HEK293 (cell line): ENCODE results near the gene SLC30A1.
"Not testable (repeated sequence)": the region's sequence is repeated elsewhere in the genome, so short reads cannot be mapped to it uniquely, and the experiment has no call there.

Experiments
- CTCF ChIA-PET: fragments of 350-600 bp; formaldehyde crosslinking; extraction: SDS; loops from one replicate; lab custom pipeline; 2021; ENCODE audit warnings: antibody characterized with exemption; lab: Yijun Ruan, JAX
- POLR2A ChIA-PET: fragments of 300-600 bp; formaldehyde crosslinking; extraction: SDS; loops from one replicate; lab custom pipeline; 2020; ENCODE audit warnings: antibody characterized with exemption, inconsistent platforms; lab: Yijun Ruan, JAX
- H3K27ac ChIP-seq: fragments of 200-500 bp; sonication (Bioruptor generic); 2 replicates; pipeline ENCODE4 v1.5.1; 2014; ENCODE audit warnings: low read depth, low read length, control low read depth, inconsistent platforms; ENCODE audit errors: extremely low read depth
- H3K36me3 ChIP-seq, 2 experiments: fragments of 200-500 bp in 1 of 2; sonication (Bioruptor generic) in 1 of 2; 1 replicate in 1 of 2; 2 replicates in 1 of 2; pipeline ENCODE4 v1.5.1; 2014 to 2017; ENCODE audit warnings: inconsistent platforms in 2 of 2, low read length in 2 of 2; ENCODE audit not compliant: control insufficient read depth in 2 of 2, insufficient read depth in 1 of 2
- H3K4me1 ChIP-seq: fragments of 200-500 bp; sonication (Bioruptor generic); 2 replicates; pipeline ENCODE4 v1.5.1; 2014; ENCODE audit warnings: mild to moderate bottlenecking, low read length, inconsistent platforms; ENCODE audit not compliant: control insufficient read depth, insufficient read depth
- H3K4me3 ChIP-seq: 2 replicates; pipeline ENCODE4 v1.5.1; 2011; ENCODE audit warnings: low read depth, mild to moderate bottlenecking, control low read depth, low read length, moderate library complexity
- H3K9me3 ChIP-seq: fragments of 200-500 bp; sonication (Bioruptor generic); 2 replicates; pipeline ENCODE4 v1.5.1; 2014; ENCODE audit warnings: low read depth, low read length, inconsistent platforms; ENCODE audit not compliant: control insufficient read depth, insufficient read depth
- GLIS2 ChIP-seq: fragments of 450-650 bp; formaldehyde crosslinking; IDR thresholded peaks from 2 replicates; pipeline ENCODE4 v1.5.1; 2016; ENCODE audit warnings: missing biosample characterization, missing genetic modification characterization
- MZF1 ChIP-seq: fragments of 450-650 bp; formaldehyde crosslinking; IDR thresholded peaks from 2 replicates; pipeline ENCODE4 v1.5.1; 2017; ENCODE audit warnings: missing biosample characterization, missing genetic modification characterization, borderline replicate concordance
- SETDB1 ChIP-seq: IDR thresholded peaks from one replicate; pipeline ENCODE4 v1.6.1; 2017; ENCODE audit warnings: mild to moderate bottlenecking, low read length, moderate library complexity, mixed read lengths; ENCODE audit not compliant: insufficient read length
- ZNF341 ChIP-seq: fragments of 450-650 bp; formaldehyde crosslinking; IDR thresholded peaks from 2 replicates; pipeline ENCODE4; 2016; ENCODE audit warnings: low read depth, missing biosample characterization, missing genetic modification characterization
- ZNF521 ChIP-seq: fragments of 450-650 bp; formaldehyde crosslinking; IDR thresholded peaks from 2 replicates; pipeline ENCODE4 v1.5.1; 2017; ENCODE audit warnings: missing biosample characterization, mild to moderate bottlenecking, missing genetic modification characterization
- ZNF701 ChIP-seq: fragments of 450-650 bp; formaldehyde crosslinking; IDR thresholded peaks from 2 replicates; pipeline ENCODE4 v1.5.1; 2016; ENCODE audit warnings: missing biosample characterization, missing genetic modification characterization
- ZSCAN16 ChIP-seq: fragments of 450-650 bp; formaldehyde crosslinking; IDR thresholded peaks from 2 replicates; pipeline ENCODE4 v1.5.1; 2016; ENCODE audit warnings: missing biosample characterization, missing genetic modification characterization
- TF ChIP-seq, protein P1 (sequence below): fragments of 450-650 bp; formaldehyde crosslinking; IDR thresholded peaks from 2 replicates; pipeline ENCODE4 v1.5.1; 2016; ENCODE audit warnings: missing biosample characterization, missing genetic modification characterization
- TF ChIP-seq, protein P2 (sequence below): fragments of 450-650 bp; formaldehyde crosslinking; IDR thresholded peaks from 2 replicates; pipeline ENCODE4 v1.5.1; 2016; ENCODE audit warnings: missing biosample characterization, missing genetic modification characterization, borderline replicate concordance
- TF ChIP-seq, protein P3 (sequence below): fragments of 450-650 bp; formaldehyde crosslinking; IDR thresholded peaks from 2 replicates; pipeline ENCODE4 v1.5.1; 2016; ENCODE audit warnings: missing biosample characterization, missing genetic modification characterization
- TF ChIP-seq, protein P4 (sequence below): fragments of 450-650 bp; formaldehyde crosslinking; conservative IDR thresholded peaks from 2 replicates; pipeline ENCODE4 v1.5.1; 2016; ENCODE audit warnings: low read depth, missing biosample characterization, missing genetic modification characterization
- TF ChIP-seq, protein P5 (sequence below): fragments of 450-650 bp; formaldehyde crosslinking; IDR thresholded peaks from 2 replicates; pipeline ENCODE4 v1.5.1; 2016; ENCODE audit warnings: missing biosample characterization, missing genetic modification characterization
- TF ChIP-seq, protein P6 (sequence below): fragments of 450-650 bp; formaldehyde crosslinking; IDR thresholded peaks from 2 replicates; pipeline ENCODE4 v1.5.1; 2017; ENCODE audit warnings: missing biosample characterization, missing genetic modification characterization

The SLC30A1 gene

DNA sequence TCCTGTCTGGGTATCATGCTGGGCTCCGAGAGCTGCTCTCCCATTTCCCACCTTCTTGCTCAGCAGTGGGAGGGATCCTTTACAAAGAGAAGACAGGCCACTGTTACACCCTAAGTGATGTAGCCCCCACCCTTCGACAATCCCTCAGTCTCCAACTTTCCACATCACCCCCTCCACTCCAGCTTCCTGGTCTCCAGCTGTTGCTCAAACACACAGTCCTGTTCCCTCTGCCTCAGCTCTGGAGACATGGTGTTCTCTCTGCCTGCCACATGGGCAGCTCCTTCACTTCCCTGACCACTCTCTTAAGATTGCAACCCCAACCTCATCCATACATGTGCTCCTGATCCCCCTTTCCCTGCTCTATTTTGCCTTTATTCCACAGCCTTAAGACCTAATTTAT lies 37.7 kb downstream of the SLC30A1 start:
- Histone ChIP-seq H3K9me3 (no peaks in the 10 kb centered on the region), H3K27ac (no peak overlapping the region), H3K4me3 (no peak overlapping the region), H3K36me3 (no peaks in the 10 kb centered on the region), H3K4me1 (no peaks in the 10 kb centered on the region)
- POLR2A ChIA-PET: no interaction called here
- CTCF ChIA-PET: interaction anchor here (0.7 to 3.2 kb wide), 2 partner anchors 26 to 62 kb away, joined by 3 to 14 read pairs; no protein-coding TSS in a partner anchor
- TF ChIP-seq, protein P1, sequence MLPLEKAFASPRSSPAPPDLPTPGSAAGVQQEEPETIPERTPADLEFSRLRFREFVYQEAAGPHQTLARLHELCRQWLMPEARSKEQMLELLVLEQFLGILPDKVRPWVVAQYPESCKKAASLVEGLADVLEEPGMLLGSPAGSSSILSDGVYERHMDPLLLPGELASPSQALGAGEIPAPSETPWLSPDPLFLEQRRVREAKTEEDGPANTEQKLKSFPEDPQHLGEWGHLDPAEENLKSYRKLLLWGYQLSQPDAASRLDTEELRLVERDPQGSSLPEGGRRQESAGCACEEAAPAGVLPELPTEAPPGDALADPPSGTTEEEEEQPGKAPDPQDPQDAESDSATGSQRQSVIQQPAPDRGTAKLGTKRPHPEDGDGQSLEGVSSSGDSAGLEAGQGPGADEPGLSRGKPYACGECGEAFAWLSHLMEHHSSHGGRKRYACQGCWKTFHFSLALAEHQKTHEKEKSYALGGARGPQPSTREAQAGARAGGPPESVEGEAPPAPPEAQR (tag by site-specific recombination): no peak
- TF ChIP-seq, protein P2, sequence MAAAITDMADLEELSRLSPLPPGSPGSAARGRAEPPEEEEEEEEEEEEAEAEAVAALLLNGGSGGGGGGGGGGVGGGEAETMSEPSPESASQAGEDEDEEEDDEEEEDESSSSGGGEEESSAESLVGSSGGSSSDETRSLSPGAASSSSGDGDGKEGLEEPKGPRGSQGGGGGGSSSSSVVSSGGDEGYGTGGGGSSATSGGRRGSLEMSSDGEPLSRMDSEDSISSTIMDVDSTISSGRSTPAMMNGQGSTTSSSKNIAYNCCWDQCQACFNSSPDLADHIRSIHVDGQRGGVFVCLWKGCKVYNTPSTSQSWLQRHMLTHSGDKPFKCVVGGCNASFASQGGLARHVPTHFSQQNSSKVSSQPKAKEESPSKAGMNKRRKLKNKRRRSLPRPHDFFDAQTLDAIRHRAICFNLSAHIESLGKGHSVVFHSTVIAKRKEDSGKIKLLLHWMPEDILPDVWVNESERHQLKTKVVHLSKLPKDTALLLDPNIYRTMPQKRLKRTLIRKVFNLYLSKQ (tag by site-specific recombination): no peak
- TF ChIP-seq ZNF341 (tag by site-specific recombination): no peak
- TF ChIP-seq, protein P3, sequence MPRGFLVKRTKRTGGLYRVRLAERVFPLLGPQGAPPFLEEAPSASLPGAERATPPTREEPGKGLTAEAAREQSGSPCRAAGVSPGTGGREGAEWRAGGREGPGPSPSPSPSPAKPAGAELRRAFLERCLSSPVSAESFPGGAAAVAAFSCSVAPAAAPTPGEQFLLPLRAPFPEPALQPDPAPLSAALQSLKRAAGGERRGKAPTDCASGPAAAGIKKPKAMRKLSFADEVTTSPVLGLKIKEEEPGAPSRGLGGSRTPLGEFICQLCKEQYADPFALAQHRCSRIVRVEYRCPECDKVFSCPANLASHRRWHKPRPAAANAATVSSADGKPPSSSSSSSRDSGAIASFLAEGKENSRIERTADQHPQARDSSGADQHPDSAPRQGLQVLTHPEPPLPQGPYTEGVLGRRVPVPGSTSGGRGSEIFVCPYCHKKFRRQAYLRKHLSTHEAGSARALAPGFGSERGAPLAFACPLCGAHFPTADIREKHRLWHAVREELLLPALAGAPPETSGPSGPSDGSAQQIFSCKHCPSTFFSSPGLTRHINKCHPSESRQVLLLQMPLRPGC: no peak

DNA sequence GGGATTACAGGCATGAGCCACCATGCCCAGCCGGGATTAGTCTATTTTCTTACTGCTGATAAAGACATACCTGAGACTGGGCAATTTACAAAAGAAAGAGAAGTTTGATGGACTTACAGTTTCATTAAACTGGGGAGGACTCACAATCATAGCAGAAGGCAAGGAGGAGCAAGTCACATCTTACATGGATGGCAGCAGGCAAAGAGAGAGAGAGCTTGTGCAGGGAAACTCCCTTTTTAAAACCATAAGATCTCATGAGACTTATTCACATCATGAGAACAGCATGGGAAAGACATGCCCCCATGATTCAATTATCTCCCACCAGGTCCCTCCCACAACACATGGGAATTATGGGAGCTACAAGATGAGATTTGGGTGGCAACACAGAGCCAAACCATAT lies 38.1 kb downstream of the SLC30A1 start:
- CTCF ChIA-PET: interaction anchor here (0.8 kb wide), 1 partner anchor 113 kb away, joined by 3 read pairs; no protein-coding TSS in a partner anchor
- H3K27ac ChIP-seq, H3K4me1 ChIP-seq, POLR2A ChIA-PET, H3K36me3 ChIP-seq, H3K9me3 ChIP-seq, H3K4me3 ChIP-seq: not testable (repeated sequence)
- TF ChIP-seq SETDB1: peak; percentile 33

DNA sequence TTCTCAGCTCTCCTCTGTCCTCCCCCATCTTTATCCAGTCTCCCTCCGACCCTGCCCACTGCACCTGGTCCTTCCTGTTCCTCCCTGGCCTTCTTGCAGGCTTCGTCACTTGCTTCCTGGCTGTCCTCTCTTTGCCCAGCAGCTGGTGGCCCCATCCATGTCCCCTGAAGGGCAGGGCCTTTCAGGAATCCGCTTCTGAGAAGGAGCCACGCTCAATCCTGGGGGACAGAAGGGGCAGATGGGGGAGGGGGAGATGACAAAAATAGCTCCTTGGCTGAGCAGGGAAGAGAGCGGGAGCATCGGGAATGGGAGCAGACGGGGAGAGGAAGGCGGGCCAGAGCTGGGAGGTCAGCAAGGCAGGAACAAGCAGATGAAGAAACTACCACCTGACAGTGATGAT lies 40.7 kb downstream of the SLC30A1 start:
- Histone ChIP-seq H3K4me1 (no peaks in the 10 kb centered on the region), H3K4me3 (no peak overlapping the region), H3K9me3 (no peaks in the 10 kb centered on the region), H3K27ac (no peak overlapping the region), H3K36me3 (no peaks in the 10 kb centered on the region)
- POLR2A ChIA-PET: no interaction called here
- no peak for TF ChIP-seq MZF1 (tag by site-specific recombination)
- TF ChIP-seq, protein P4, sequence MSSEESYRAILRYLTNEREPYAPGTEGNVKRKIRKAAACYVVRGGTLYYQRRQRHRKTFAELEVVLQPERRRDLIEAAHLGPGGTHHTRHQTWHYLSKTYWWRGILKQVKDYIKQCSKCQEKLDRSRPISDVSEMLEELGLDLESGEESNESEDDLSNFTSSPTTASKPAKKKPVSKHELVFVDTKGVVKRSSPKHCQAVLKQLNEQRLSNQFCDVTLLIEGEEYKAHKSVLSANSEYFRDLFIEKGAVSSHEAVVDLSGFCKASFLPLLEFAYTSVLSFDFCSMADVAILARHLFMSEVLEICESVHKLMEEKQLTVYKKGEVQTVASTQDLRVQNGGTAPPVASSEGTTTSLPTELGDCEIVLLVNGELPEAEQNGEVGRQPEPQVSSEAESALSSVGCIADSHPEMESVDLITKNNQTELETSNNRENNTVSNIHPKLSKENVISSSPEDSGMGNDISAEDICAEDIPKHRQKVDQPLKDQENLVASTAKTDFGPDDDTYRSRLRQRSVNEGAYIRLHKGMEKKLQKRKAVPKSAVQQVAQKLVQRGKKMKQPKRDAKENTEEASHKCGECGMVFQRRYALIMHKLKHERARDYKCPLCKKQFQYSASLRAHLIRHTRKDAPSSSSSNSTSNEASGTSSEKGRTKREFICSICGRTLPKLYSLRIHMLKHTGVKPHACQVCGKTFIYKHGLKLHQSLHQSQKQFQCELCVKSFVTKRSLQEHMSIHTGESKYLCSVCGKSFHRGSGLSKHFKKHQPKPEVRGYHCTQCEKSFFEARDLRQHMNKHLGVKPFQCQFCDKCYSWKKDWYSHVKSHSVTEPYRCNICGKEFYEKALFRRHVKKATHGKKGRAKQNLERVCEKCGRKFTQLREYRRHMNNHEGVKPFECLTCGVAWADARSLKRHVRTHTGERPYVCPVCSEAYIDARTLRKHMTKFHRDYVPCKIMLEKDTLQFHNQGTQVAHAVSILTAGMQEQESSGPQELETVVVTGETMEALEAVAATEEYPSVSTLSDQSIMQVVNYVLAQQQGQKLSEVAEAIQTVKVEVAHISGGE: no peak
- TF ChIP-seq, protein P1 (tag by site-specific recombination): no peak
- TF ChIP-seq ZNF701 (tag by site-specific recombination): no peak
- TF ChIP-seq, protein P5, sequence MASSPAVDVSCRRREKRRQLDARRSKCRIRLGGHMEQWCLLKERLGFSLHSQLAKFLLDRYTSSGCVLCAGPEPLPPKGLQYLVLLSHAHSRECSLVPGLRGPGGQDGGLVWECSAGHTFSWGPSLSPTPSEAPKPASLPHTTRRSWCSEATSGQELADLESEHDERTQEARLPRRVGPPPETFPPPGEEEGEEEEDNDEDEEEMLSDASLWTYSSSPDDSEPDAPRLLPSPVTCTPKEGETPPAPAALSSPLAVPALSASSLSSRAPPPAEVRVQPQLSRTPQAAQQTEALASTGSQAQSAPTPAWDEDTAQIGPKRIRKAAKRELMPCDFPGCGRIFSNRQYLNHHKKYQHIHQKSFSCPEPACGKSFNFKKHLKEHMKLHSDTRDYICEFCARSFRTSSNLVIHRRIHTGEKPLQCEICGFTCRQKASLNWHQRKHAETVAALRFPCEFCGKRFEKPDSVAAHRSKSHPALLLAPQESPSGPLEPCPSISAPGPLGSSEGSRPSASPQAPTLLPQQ (tag by site-specific recombination): no peak
- no peak for TF ChIP-seq ZSCAN16
- TF ChIP-seq, protein P6, sequence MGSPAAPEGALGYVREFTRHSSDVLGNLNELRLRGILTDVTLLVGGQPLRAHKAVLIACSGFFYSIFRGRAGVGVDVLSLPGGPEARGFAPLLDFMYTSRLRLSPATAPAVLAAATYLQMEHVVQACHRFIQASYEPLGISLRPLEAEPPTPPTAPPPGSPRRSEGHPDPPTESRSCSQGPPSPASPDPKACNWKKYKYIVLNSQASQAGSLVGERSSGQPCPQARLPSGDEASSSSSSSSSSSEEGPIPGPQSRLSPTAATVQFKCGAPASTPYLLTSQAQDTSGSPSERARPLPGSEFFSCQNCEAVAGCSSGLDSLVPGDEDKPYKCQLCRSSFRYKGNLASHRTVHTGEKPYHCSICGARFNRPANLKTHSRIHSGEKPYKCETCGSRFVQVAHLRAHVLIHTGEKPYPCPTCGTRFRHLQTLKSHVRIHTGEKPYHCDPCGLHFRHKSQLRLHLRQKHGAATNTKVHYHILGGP (tag by site-specific recombination): no peak
- no peak for TF ChIP-seq GLIS2 (tag by site-specific recombination)
- no peak for TF ChIP-seq ZNF521 (tag by site-specific recombination)
- CTCF ChIA-PET: no interaction called here
